Pulmonary artery endothelial cell (primary cell): Measurements from ENCODE around the gene UCN2. TPM values are rescaled to one million over a fixed set of nuclear protein-coding genes. Genes with fewer than 3 reads are reported as not detected.

Experiments used
- DNase-seq: peaks from one replicate; pipeline ENCODE4 v3.0.0-alpha.2; 2011; ENCODE audit warnings: low read depth, low spot score
- total RNA-seq: library from RNA; depleted of rRNA; stranded (reverse); fragments of >200 nt; gene quantifications from 2 replicates; pipeline ENCODE4 v1.2.3, GENCODE V29; 2014

Gene UCN2
- total RNA-seq, 1 donor from 2014 or later, result 0.07 TPM

DNA sequence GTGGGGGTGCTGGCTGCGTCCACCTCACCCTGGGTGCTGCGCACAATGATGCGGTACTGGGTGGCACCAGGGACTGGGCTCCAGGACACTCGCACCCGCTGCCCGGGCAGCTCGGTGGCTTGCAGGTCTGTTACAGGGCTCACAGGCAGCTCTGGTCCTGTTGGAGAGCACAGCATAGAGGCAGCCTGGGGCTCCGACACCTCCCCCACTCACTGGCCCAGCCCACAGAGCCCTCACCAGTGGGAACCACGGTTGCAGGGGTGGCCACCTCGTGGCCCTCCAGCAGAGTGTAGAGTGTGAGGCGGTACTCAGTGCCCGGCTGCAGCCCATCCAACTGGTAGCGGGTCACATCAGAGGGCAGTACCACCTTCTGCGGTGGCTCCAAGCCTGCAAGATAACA, 27.9 kb upstream of the UCN2 start:
- no peak for DNase-seq

DNA sequence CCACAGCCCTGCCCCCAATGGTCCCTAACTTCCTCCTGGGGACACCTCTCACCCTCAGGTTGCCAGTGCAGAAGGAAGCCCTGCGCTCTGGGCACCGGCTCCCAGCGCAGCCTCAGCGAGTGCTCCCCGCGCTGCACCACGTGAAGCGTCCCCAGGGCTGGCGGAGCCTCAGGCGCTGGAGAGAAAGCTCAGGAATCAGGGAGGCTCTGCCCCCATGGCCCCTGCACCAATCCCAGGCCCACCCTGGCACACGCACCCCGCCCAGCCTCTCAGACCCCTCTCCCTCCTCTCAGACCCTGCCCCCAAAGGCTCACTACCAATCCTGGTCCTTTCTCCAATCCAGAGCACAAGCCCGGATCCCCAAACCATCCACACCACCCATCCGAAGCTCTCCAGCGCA, 24.6 kb upstream of the UCN2 start:
- no peak for DNase-seq

- no peak for DNase-seq
Observed at GRCh38 chr3:48587686-48588085, 24.1 kb upstream of the UCN2 start.

GRCh38 chr3:48585411-48585810, 21.8 kb upstream of the UCN2 start:
- no peak for DNase-seq

- no peak for DNase-seq
Observed at GRCh38 chr3:48584836-48585235, 21.3 kb upstream of the UCN2 start.

DNA sequence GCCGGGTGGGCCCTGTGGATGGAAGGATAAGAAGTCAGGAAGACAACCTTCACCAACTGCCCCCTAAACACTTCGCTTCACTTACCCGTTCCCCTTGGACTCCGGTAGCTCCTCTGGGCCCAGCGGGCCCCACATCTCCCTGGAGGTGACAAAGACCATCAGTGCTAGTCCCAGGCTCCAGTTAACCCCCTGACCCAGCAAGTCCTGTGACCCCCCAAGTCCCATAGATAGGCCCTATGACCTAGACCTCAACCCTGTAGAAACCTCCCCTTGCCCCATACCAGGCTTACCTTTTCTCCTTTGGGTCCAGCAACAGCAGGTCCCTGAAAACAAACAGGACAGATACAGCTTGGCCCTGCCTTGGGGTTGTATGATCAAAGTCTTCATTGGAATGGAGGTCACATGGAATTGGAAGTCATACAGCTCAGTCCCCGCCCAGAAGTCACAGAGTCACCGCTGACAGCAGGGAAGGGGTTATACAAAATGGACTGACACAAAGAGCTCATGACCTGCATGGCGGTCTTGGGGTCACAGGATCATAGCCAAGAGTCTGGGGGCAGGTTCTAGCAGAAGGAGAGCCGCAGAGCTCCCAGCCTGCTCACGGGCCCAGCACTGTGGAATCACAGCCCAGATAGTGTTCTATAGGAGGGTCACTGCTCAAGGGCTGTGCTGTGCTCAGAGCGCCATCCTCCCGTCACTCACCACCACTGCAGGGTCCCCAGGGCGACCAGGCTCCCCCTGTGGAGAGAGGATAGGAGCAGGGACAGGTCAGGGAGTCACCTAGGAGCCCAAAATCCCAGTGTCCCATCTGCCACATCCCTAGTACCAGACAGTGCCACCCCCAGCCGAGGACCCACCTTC, 18.3 kb upstream of the UCN2 start:
- no peak for DNase-seq

DNA sequence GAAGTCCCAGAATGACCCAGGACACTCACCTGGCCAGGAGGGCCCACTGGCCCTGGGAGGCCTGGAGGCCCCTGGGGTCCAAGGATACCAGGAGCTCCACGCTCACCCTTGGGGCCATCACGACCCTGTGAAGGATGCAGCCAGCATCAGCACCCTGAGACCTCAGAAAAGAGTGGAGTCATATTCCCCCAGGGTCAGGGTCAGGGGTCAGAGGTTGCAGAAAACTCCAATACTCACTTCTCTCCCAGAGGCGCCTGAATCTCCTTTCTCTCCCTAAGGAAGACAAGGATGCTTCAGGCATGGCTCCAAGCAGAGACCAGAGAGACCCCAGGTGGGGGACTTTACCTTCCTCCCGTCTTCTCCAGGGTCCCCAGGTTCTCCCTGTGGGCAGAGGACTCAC, 13.1 kb upstream of the UCN2 start:
- no peak for DNase-seq

- DNase-seq, result no peak
Observed at GRCh38 chr3:48575366-48575765, 11.8 kb upstream of the UCN2 start.

DNA sequence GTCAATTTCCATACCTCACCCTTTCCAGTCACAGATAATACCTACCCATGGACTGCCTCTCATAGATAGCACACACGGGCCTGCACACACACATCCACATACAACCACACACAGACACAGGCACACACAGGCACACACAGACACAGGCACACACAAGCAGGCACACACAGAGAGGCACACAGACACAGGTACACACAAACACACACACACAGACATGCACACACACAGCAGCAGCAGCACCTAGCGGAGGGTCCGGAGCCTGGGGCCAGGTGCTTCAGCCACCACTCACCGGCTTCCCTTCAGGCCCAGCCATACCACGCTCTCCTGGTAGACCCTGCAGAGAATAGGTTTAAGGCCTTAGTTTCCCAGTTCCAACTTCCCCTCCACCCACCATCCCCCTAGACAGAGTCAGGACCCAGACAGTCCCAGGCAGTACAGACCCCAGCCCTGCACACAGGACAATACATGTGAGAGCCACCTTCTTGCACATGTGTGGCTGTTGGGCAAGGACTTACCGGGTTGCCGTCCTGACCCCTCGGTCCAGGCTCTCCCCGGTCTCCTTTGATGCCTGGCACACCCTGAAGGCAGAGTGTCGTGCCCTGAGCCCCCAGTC, 10.5 kb upstream of the UCN2 start:
- DNase-seq, result no peak

DNA sequence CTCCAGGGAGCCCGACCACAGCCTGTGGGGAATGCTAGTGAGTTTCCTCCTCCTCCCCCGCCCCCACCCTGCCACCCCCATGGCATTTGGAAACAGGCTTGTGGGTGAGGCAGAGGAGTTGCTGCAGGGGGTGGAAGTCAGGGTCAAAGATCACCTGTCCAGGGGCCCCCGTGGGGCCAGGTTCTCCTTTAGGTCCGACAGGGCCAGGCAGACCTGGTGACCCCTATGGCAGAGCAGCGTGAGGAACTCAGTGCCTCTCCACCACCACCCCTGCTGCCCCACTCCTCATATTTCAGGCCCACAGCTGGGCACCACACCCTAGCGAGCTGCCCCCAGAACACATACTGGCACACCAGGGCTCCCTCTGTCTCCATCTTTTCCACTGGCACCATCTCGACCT, 8.9 kb upstream of the UCN2 start:
- no peak for DNase-seq

- no peak for DNase-seq
Observed at GRCh38 chr3:48571938-48572337, 8.4 kb upstream of the UCN2 start.

DNA sequence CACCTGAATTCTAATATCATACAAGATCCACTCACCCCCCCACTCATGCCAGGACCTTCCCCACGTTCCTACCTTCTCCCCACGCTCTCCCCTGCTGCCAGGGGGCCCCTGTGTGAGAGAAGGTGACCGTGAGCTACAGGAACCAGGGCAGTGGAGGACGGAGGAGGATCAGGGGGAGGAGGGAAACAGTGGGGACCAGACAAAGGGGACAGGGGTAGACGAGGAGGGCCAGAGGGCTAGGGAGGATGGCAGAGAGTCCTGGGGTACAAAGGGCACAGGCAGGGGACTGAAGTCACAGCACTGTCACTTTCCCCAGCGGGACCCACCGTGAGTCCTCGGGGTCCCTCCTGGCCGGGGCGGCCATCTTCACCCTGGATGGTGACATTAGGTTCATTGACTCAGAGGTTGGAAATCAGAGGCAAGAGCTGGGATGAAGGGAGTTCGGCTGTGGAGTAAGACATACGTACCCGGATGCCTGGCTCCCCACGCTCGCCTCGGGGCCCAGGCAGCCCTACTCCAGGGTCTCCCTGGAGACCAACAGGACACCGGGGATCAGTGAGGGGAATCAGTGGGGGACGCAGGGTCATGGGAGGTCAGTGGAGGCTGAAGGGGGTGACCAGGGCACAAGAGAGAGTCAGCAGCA, 6.3 kb upstream of the UCN2 start:
- no peak for DNase-seq

- DNase-seq, result no peak
Observed at GRCh38 chr3:48569400-48569799, 5.8 kb upstream of the UCN2 start.

DNA sequence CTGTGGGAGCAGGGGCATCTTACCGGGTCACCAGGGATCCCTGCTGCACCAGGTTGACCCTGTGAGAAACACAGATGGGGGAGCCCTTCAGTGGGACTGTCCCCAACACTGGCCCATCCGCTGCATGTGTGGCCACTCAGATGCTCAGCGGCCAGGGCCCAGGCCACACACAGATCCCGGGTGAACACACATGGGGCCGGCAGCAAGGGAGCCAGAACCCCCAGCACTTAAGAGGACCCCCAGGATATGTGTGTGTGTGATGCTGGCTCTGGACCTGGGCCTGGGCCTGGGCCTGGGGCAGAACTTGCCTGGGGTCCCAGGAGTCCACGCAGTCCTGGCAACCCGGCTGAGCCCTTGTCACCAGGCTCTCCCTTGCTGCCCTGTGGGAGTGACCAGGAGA, 4.9 kb upstream of the UCN2 start:
- DNase-seq, result no peak

DNA sequence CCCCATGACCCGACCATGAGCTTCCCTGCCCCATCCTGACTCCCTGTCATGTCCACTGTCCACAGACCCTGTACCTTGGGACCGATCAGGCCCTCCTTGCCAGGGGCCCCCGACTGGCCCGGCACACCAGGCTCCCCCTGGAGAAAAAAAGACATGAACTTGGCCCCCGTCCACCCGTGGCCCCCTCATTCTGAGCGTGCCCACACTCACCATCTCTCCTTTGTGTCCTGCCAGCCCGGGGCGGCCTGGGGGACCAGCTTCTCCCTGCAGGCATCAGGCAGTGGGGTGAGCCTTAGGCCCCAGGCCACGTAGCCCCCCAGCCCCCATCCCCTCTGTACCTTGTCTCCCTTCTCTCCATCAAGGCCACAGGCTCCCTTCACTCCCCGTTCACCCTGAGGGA, 3.9 kb upstream of the UCN2 start:
- no peak for DNase-seq

DNA sequence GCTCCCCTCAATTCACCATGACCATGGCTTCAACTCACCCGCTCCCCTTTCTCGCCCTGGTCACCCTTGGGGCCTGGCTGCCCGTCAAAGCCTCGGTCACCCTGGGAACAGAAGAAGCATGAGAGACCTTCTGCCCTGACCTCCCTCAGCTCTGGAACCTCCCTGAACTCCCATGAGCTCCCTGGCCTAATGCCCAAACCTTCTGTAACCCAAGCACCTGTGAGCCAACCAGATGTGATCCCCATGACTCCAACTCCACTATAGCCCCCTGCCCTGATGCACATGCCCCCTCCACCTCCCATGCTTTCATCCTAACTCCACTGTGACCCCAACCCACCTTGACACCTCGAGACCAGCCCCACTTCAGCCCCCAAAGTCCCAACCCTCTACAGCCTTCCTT, 3.5 kb upstream of the UCN2 start:
- no peak for DNase-seq

GRCh38 chr3:48566401-48566760, 2.8 kb upstream of the UCN2 start:
- DNase-seq, result no peak

DNA sequence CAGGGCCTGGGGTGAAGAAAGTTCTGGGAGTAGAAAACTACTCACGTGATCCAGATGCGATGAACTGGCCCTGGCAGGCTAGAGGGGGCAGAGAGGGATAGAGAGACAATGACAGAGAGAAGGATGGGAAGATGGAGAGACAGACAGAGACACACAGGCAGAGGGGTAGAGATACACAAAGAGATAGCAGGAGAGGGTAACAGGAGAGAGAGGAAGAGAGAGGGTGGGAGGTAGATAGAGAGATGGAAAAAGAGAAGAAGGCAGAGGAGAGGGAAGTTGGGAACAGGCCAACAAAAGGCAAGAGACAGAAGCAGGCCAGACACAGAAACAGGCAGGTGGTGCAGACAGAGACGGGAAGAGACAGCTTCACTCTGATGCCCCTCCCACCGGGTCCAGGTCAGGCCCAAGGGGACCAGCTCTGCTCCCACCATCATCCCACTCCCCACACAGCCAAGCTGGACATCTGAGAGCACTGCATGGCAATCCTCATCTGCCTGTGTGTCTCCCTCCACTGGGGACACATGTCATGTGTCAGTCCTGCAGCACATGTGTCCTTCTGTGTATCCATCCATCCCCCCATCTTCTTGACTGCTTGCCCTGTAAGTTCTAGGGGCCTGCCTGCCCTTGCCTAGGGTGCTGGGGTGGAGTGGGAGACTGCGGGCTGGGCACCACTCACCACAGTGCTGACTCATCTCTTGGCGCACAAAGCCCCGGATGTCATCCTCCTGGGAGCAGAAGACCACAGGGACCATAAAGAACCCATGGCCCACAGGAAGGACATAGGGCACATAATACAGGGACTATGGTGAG, 2.2 kb upstream of the UCN2 start:
- DNase-seq, result no peak

DNA sequence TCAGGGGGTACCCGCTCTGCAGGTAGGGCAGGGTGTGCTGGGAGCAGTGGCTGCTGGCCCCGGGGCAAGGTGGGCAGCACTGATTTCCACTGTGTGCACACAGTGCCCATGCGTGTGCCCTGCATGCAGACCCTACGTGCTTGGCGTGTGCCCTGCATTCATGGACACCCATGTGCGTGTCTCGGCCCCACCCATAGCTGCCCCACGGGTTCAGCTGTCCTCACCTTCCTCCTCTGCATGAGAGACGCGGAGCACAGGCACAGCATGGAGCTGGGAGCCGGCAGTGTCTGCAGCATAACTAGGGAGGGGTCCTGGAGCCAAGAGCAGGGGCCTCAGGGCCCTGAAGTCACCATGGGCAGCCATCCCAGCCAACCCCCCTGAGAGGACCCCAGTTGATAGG, 1.6 kb upstream of the UCN2 start:
- no peak for DNase-seq

DNA sequence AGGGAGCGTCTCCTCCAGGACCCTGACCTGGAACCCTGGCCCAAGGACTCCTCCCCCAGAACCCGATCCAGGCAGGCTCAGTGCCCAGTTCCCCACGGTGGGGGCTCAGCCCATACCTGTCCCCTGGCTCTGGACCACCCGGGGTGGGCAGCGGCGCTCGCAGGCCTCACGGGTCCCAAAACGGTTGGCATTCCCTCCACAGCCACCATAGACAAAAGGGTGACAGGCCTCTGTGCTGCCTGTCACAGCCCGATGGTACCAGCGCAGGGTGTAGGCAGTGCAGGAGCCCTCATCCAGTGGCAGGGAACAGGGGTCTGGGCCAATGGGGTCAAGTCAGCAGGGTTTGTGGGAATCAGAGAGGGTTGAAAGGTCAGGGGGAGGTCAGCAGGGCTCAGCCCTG, 1.1 kb upstream of the UCN2 start:
- DNase-seq, result no peak

- peak; percentile 35 for DNase-seq
Observed at GRCh38 chr3:48564022-48564421, 441 bp upstream of the UCN2 start.
